GM18508 (cell line): ENCODE results near the gene CD9.
"Not testable (repeated sequence)": the region's sequence is repeated elsewhere in the genome, so short reads cannot be mapped to it uniquely, and the experiment has no call there.

ENCODE experiments used
- ATAC-seq: cut with Tn5 transposase; IDR thresholded peaks from one replicate; pipeline ENCODE4 v1.9.1; 2021; ENCODE audit warnings: moderate number of reproducible peaks; ENCODE audit not compliant: insufficient read depth, unreplicated experiment

Gene CD9, protein sequence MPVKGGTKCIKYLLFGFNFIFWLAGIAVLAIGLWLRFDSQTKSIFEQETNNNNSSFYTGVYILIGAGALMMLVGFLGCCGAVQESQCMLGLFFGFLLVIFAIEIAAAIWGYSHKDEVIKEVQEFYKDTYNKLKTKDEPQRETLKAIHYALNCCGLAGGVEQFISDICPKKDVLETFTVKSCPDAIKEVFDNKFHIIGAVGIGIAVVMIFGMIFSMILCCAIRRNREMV

DNA sequence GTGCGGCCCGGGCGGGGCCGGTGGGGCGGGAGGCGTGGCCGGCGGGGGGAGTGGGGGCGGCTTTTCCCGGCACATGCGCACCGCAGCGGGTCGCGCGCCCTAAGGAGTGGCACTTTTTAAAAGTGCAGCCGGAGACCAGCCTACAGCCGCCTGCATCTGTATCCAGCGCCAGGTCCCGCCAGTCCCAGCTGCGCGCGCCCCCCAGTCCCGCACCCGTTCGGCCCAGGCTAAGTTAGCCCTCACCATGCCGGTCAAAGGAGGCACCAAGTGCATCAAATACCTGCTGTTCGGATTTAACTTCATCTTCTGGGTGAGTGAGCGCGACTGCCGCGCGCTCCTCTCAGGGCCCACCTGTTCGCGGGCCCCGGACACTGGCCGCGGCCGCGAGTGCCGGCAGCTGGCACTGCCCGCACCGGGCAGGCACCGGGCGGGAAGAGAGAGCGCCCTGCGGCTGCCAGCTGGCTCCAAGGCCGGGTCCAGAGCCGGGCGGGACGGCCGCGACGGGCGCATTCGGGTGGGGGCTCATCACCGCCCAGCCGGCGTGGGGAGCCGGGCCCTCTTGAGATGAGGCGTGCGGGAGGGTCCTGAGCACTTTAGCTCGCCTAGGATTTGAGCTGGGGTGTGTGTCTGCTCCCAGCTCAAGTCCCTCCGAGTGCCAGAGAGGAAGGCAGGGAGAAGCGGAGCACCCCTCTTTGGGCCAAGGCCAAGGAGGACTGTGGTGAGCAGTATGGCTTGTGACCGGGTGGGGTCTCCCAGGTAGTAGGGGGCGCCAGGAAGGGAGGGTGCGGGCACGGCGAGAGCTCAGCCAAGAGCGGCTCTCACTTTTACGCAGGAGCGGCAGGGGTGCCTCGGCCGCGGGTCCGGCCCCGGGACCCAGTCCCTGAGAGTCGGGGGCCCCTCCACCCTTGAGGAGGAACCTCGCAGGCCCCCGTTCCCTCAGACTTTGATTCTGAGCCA, at the start of gene CD9:
Gene CD9, plus strand, starts transcription at position 145 of the 957 bp plus-strand sequence. Its CDS starts 100 bp downstream, at position 245.
- no peak for ATAC-seq

DNA sequence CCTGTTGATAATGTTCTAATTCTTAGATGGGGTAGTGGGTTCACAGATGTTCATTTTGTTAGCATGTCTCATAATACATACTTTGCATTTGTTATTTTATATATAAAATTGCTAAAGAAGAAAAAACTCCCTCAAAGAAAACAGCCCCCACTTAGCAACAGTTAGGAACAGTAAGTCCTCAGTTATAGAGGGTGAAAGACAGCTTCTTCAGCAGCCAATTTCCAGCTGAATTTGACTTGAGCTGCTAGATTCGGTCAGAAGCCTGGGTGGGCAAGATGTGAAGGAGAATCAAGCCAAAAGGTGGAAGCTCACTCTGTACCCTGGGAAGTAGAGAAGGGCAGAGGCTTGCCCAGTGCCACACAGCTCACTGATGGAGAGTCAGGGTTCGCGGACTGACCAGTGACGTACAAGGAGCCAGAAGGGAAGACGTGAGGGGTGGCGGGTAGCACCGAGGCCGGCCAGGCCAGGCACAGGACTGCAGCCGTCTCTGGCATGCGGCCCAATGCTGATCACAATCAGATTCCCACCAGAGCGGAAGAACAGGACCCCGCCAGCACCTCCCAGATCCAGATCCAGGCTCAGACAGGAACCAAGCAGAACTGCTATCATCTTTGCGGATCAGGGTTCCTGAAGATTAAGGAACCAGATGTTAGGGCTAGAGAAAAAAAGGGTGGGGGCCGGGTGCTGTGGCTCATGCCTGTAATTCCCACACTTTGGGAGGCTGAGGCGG, 45.3 kb upstream of the CD9 start:
- ATAC-seq, result no peak

DNA sequence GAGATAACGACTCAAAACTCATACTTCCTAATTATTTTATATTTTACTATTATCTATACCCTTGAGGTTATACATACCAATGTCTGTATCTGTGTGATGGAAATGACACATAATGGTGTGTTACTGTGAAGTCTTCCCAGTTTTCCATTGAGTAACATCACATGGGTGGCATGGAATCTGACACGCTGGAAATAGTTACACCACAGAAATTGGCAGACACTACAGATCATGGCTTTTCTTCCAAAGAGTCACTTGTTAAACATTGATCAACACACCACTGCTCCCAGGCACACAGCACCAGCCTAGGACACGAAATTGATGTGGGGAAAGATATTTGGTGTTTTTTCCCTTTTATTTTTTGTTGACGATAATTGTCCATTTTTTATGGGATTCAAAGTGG, 42.7 kb upstream of the CD9 start:
- ATAC-seq, result no peak

DNA sequence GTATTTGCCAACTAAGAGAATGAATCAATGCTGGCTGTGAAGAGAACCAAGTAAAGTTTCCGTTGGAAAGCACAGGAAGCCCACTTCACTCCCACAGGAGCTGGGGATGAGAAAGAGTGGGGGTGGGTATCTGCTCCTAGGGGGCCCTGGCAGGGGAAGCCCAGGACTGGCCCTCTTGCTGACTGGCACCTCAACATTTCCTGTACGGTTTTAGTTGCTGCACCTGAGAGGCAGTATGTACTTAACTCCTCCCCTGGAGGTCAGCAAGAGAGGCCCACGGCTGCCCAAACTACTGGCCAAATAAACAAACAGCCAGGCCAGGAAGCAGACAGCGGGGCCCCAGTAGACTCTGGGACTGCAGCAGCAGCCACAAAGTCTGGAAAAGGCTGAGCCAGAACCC, 41.9 kb upstream of the CD9 start:
- ATAC-seq, result no peak

DNA sequence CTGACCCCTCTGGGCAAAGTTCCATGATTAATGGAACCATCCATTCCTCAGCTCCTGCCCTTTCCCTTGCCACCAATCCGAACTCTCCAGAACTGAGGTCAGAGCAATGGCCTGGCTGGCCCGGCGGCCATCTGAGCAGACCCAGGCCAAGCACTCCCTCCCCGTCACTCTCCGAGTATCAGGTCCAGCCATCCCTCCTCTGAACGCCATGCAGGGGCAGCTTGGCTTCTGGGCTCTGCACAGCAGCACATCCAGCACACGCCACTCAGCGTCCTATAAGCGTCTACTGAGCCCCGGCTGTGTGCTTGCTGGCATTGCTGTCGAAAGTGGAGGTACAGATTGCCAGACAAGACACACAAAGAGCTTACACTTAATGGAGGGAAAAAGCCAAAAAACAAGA, 41.5 kb upstream of the CD9 start:
- ATAC-seq, result no peak

DNA sequence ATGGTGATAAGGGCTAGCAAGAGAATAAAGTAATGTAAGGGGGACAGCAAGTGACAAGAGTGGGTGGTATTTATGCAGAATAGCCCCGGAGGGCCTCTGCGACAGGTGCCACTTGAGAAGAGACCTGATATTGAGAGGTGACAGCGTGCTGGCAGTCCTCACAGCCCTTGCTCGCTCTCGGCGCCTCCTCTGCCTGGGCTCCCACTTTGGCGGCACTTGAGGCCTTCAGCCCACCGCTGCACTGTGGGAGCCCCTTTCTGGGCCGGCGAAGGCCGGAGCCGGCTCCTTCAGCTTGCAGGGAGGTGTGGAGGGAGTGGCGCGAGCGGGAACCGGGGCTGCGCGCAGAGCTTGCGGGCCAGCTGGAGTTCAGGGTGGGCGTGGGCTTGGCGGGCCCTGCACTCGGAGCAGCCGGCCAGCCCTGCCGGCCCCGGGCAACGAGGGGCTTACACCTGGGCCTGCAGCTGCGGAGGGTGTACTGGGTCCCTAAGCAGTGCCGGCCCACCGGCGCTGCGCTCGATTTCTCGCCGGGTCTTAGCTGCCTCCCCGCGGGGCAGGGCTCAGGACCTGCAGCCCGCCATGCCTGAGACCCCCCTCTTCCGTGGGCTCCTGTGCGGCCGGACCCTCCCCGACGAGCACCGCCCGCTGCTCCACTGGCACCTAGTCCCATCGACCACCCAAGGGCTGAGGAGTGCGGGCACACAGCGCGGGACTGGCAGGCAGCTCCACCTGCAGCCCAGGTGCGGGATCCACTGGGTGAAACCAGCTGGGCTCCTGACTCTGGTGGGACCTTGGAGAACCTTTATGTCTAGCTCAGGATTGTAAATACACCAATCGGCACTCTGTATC, 40.8 kb upstream of the CD9 start:
- not testable (repeated sequence) for ATAC-seq

DNA sequence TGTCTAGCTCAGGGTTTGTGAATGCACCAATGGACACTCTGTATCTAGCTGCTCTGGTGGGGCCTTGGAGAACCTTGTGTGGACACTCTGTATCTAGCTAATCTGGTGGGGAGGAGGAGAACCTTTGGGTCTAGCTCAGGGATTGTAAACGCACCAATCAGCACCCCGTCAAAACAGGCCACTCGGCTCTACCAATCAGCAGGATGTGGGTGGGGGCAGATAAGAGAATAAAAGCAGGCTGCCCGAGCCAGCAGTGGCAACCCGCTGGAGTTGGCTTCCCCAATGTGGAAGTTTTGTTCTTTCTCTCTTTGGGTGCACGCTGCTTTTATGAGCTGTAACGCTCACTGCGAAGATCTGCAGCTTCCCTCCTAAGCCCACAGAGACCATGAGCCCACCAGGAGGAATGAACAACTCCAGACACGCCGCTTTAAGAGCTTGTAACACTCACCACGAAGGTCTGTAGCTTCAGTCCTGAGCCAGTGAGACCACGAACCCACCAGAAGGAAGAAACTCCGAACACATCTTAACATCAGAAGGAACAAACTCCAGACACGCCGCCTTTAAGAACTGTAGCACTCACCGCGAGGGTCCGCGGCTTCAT, 40.1 kb upstream of the CD9 start:
- ATAC-seq, result not testable (repeated sequence)

DNA sequence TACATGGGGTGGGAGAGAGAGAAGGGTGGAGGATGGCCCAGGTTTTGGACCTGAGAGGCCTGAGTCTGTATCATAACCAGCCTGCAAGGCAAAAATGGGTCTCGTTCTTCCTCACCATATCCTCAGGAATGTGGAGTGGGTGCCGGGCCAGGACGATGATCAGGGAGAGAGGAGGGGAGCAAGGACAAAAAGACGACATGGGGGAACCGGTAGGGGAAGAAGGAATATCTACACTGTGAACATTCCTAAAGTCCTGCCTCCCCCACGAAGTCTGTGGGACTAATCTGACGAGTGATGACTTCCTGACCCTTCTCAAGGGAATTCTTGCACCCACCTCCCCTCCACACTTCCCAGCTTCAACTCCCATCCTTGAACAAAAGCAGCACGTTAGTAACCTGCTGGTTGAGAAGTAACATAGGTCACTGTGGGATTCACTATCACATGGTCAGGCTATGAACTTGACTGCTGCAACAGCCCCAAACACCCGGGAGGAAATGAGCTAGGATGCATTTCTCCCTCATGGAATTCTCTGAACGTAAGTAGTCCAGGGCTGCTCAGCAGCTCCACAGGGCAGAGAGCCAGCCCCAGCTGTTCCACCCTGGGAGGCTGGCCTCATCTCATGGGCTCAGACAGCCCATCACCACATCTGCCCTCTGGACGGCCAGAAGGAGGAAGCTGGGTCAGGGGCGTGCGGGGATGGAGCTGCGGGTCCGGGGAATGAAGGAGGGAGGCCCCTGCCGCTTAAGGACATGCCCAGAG, 38.9 kb upstream of the CD9 start:
- ATAC-seq, result no peak

DNA sequence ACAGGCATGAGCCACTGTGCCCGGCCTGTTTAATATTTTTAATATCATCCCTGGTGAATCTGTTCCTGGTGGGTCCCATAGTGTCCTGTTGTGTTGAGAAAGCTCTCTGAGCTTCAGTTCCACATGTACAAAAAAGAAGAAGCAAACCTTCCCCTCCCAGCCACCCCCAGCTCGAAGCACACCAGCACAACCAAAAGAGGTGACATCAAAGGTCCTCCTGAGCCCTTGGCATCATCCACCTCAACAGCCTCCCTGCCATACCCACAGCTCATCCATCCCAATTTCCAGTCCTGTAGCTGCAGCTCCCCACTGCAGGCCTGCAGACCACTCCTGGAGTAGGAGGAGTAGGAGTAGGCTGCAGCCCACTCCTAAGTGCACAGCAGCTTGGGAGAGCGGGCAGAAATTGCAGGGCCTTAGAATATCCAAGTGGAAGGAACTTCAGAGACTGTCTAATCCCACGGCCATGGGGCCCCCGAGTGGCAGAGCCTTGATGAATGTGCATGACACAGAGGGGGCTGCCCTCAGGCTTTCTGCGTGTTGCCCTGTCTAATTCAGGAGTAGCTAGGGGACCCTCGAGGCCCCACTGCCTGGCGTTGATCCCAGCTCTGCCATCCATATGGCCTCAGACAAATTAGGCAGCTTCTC, 36.7 kb upstream of the CD9 start:
- ATAC-seq, result no peak

DNA sequence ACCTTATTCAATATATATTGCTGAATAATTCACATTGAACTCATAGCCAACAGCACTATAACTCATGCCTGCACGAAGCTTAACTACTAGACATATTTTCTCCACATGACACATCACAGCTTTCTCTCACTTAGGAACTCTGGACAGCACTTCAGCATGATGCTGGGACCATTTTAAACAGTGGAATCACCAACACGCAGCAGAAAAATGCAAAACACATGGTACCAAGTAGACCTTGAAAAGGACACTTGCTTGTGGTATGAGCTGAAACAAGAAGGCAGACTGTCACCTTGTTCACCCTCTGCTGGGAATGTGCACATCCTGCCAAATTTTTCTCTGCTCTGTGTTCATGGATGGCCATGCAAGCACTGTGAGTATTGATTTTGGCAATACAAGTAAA, 34.8 kb upstream of the CD9 start:
- no peak for ATAC-seq

DNA sequence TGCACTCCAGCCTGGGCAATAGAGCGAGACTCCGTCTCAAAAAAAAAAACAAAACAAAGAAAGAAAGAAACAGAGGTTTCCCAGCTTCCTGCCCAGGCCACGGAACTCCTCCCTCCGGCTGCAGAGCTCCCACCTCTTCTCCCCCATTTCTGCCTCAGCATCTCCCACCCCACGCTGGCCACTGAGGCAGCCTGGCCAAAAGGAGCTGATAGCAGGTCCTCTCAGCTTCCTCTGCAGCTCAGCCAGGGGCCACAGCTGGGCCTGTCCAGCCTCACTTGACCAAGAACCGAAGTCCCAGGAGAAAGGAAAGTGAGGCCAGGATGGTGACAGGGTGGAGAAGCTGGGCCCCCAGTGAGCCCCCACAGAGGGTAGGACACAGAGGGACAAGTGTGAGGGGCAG, 33.4 kb upstream of the CD9 start:
- ATAC-seq, result no peak

DNA sequence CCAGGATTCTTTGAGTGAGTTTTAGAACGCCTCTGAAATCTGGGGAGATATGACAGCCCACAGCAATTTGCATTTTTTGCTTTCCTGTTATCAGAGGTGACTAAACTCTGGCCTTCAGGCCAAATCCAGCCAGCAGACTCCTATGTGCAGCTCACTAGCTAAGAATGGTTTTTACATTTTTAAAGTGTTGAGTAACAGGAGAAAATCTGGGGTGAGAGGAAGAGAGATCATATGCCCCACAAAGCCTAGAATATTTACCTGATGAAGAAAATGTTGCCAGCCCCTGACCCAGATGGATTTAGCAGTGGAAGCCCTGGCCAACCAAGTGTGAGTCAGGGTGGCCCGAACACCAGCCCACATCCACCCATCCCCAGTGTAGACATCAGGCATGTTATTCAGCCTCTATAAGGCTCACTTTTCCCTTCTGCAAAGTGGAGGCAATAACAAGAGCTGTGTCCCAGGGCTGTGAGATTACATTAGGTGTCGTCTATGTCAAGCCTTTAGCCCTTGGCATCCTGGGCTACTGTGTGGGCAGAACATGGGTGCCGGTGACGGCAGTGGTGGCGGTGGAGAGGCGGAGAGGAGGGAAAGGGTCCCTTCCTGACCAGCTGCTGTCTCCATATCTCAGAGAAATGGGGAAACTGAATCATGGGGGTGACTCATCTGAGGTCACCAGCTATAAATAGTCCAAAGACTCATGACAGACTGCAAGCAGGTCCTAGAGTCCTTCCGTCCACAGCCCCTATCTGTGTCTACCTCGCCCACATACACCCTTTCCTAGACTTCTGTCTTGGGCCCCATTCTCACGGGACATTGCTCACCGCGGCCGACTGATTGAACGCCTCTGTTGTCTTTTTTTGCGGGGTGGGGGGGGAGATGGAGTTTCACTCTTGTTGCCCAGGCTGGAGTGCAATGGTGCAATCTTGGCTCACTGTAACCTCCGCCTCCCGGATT, 32.6 kb upstream of the CD9 start:
- peak; percentile 54 for ATAC-seq

DNA sequence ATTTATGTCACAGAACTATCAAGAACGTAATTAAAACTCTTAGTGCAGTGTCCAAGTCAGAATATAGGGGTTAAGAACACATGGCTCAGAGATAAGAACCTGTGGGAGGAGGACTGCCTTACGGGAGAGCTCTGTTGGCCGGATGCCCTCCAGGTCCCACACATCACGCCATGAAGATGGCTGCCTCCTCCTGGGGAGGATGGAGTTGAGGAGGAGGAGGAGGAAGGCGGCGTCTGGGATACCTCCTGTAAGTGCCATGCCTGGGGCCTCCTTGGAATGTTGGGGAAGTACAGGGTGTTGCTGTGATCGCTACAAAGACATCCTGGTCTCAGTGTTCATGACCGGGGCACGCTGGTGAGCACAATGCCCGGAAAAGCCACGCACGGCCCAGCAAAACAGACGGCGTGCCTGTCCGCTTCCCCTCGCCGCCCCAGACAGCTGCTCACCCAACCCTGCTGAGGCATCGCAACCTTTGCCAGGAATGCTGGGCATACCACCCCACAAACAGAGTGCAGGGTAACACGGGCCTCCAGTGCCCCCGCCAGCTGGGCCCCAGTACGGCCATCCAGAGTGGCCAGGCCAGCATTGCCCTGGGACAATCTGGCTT, 28.7 kb upstream of the CD9 start:
- ATAC-seq, result no peak

DNA sequence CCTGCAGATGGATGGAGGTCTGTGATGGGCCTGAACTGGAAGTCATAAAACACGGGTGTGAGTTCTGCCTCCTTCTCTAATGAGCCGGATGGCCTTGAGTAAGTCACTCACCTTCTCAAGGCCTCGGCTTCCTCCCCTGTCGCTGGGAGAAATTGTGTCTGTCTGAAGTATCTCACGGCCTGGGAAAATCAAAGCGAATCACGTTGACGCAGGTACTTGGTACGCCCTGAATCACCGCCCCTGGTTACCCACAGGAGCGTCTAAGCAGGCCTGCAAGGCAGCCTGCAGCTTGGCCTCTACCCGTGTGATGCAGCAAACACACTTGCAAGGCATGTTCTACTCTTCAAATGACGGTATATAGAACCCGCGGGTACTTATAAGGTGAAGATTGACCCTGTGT, 28.1 kb upstream of the CD9 start:
- no peak for ATAC-seq

DNA sequence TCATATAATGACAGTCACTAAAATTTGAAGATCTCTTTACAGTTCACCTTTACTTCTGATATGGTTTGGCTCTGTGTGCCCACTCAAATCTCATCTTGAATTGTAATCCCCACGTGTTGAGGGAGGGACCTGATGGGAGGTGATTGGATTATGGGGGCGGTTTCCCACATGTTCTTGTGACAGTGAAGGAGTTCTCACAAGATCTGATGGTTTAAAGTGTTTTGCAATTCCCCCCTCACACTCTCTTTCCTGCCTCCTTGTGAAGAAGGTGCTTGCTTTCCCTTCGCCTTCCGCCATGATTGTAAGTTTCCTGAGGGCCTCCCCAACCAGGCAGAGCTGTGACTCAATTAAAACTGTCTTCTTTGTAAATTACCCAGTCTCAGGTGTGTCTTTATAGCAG, 27.3 kb upstream of the CD9 start:
- no peak for ATAC-seq

DNA sequence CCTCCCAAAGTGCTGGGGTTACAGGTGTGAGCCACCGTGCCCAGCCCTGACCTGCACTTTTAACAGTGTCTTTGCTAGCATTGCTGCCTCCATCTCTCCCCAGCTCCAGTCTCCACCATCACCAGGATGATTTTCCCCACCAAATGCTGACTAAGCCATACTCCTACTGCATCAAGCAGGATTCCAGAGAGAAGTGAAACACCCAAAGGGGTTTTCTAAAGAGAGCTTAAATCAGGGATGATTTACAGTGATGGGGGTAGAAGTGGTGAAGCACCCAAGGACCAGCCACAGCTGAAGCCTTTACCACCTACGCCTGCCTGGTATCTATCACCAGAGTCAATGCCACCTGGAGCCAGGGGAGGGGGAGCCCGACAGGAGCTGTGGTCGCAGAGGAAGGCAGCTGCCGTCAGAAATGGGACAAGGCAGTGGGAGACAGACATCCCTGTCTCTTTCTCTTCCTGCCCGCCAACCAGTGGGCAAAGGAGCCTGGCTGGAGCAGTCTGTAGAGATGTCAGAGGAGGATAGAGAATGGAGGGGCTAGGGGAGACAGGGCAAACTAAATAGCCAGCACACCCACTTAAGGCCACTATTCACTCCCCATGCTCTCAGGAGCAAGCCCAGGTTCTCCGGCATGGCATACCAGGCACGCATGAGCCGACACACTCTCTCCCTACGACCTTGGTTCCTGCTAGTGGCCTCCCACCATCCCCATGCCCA, 22.4 kb upstream of the CD9 start:
- no peak for ATAC-seq
